WERI-Rb-1 (cell line): ENCODE data around the gene CLEC20A.

Source experiments
- DNase-seq: peaks from one replicate; pipeline ENCODE4 v3.0.0-alpha.2; 2020
- H3K27ac ChIP-seq: fragments of 250-450 bp; sonication (Bioruptor Pico); 2 replicates; pipeline ENCODE4 v1.5.1; 2020; ENCODE audit warnings: mild to moderate bottlenecking, moderate library complexity
- H3K27me3 ChIP-seq: fragments of 250-450 bp; sonication (Bioruptor Pico); 2 replicates; pipeline ENCODE4 v1.5.1; 2021; ENCODE audit warnings: mild to moderate bottlenecking, low read depth, moderate library complexity; ENCODE audit not compliant: insufficient read depth, severe bottlenecking
- H3K36me3 ChIP-seq: fragments of 250-450 bp; sonication (Bioruptor Pico); 2 replicates; pipeline ENCODE4 v1.5.1; 2020; ENCODE audit warnings: mild to moderate bottlenecking, moderate library complexity
- H3K4me3 ChIP-seq: 2 replicates; pipeline ENCODE4 v1.5.1; 2011; ENCODE audit warnings: low read depth, mild to moderate bottlenecking, control low read depth, low read length
- H3K9me3 ChIP-seq: fragments of 250-450 bp; sonication (Bioruptor Pico); 2 replicates; pipeline ENCODE4 v1.5.1; 2021; ENCODE audit warnings: mild to moderate bottlenecking, moderate library complexity; ENCODE audit not compliant: severe bottlenecking
- CTCF ChIP-seq: IDR thresholded peaks from 2 replicates; pipeline ENCODE4 v1.5.1; 2011; ENCODE audit warnings: low read depth, mild to moderate bottlenecking, control low read depth, inconsistent platforms, low read length

The CLEC20A gene

GRCh38 chr1:178496410-178497135, at the start of gene CLEC20A:
Gene CLEC20A (minus strand): TSS chr1:178496964. CDS start chr1:178496939, 25 bp downstream.
- no peak for TF ChIP-seq CTCF
- no peak within 1 kb of the TSS for H3K4me3 ChIP-seq
- H3K27me3 ChIP-seq = no peaks in the 10 kb centered on the region

GRCh38 chr1:178544531-178544930, 47.8 kb upstream of the CLEC20A start:
- no peak for TF ChIP-seq CTCF
- Histone ChIP-seq H3K36me3 (peaks cover 4% of the 10 kb centered on the region), H3K9me3 (no peaks in the 10 kb centered on the region), H3K4me3 (no peak overlapping the region), H3K27me3 (no peaks in the 10 kb centered on the region), H3K27ac (no peak overlapping the region)
- no peak for DNase-seq

More at GRCh38 chr1:178496410-178497135, at the start of gene CLEC20A:
- DNase-seq = no peak
- H3K27ac ChIP-seq = no peak within 1 kb of the TSS
- H3K9me3 ChIP-seq = no peaks in the 10 kb centered on the region
- no peaks in the 10 kb centered on the region for H3K36me3 ChIP-seq

GRCh38 chr1:178543290-178543607, 46.5 kb upstream of the CLEC20A start:
- Histone ChIP-seq H3K9me3 (no peaks in the 10 kb centered on the region), H3K4me3 (peak overlapping the region; percentile 97), H3K36me3 (peaks cover 4% of the 10 kb centered on the region; the same call in 1 of the 2 replicates), H3K27me3 (no peaks in the 10 kb centered on the region), H3K27ac (peak overlapping the region; percentile 91)
- DNase-seq = no peak
- TF ChIP-seq CTCF = no peak

GRCh38 chr1:178542554-178543289, 46.0 kb upstream of the CLEC20A start:
- Histone ChIP-seq H3K4me3 (peak overlapping the region; percentile 97), H3K9me3 (no peaks in the 10 kb centered on the region), H3K36me3 (peaks cover 4% of the 10 kb centered on the region; the same call in 1 of the 2 replicates), H3K27ac (peak overlapping the region; percentile 91), H3K27me3 (no peaks in the 10 kb centered on the region)
- DNase-seq = peak; percentile 96
- TF ChIP-seq CTCF = peak; percentile 93

GRCh38 chr1:178541829-178542553, 45.2 kb upstream of the CLEC20A start:
- H3K27ac ChIP-seq = peak overlapping the region; percentile 91
- peaks cover under 1% of the 10 kb centered on the region; the same call in 1 of the 2 replicates for H3K36me3 ChIP-seq
- DNase-seq = peak; percentile 78
- H3K4me3 ChIP-seq = peak overlapping the region; percentile 97
- 0 out of 2 replicates have a peak, but pooled peaks have one; percentile 0 for TF ChIP-seq CTCF
- no peaks in the 10 kb centered on the region for H3K27me3 ChIP-seq
- H3K9me3 ChIP-seq = no peaks in the 10 kb centered on the region
